ENCODE results near the gene MBD1. TPM values are rescaled to one million over a fixed set of nuclear protein-coding genes. Genes with fewer than 3 reads are reported as not detected.
"Not testable (repeated sequence)": the region's sequence is repeated elsewhere in the genome, so short reads cannot be mapped to it uniquely, and the experiment has no call there.

MBD1 gene
- total RNA-seq, 1 donor from 2014 or later: 53.4 TPM

DNA sequence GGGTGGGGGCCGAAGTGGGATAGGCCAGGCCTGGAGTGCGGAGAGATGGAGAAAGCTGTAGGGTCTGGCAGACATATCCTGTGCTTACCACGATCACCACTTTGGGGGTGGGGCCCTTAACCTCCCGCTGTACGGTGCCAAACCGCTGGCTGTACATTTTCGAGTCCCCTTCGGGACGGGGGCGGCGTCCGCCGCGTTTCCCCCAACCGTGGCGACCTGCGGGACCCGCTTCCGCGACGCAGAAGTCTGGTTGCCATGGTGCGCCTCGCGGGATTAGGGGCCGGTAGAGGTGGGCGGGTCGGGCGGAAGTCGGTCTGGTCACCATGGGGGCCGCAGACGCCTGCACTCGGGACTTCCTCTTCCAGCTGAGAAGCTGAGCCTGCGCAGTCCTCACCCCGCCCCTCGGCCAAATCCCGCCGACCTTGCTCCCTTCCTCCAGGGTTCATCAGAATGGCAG, 15.0 kb downstream of the MBD1 start, which contains the start of gene CFAP53:
TSS of gene CFAP53 (minus strand) at position 248 of the 457 bp plus-strand sequence. CDS start at position 157, 91 bp downstream.
- Histone ChIP-seq H3K4me1 (no peaks in the 10 kb centered on the region), H3K36me3 (peaks cover 5 to 7% of the 10 kb centered on the region in 2 donors), H3K27me3 (no peaks in the 10 kb centered on the region), H3K9me3 (no peaks in the 10 kb centered on the region), H3K27ac (no peak within 1 kb of the TSS), H3K4me3 (peak within 1 kb of the TSS; percentile 57 to 87)
- no peak for TF ChIP-seq CTCF (IDR thresholded peaks at IDR 0.05)
- peak; percentile 51 to 95 for DNase-seq (ENCODE audit: low spot score in 2 of 2)
- intact Hi-C loops (cut with DNase I): loop anchor here (1.0 to 5.0 kb wide), 3 partner anchors 15 to 454 kb away; partner anchors contain the start of genes ACAA2 and MBD1

- Histone ChIP-seq H3K9me3 (no peaks in the 10 kb centered on the region), H3K27me3 (no peaks in the 10 kb centered on the region), H3K4me3 (no peak overlapping the region), H3K36me3 (no peaks in the 10 kb centered on the region), H3K27ac (no peak overlapping the region), H3K4me1 (no peaks in the 10 kb centered on the region)
- intact Hi-C loops (cut with DNase I): no loop called here
- no peak for TF ChIP-seq CTCF (IDR thresholded peaks at IDR 0.05)
- DNase-seq (ENCODE audit: low spot score in 2 of 2): no peak
These were observed 18.3 kb downstream of the MBD1 start for GRCh38 chr18:50262977-50263376.

DNA sequence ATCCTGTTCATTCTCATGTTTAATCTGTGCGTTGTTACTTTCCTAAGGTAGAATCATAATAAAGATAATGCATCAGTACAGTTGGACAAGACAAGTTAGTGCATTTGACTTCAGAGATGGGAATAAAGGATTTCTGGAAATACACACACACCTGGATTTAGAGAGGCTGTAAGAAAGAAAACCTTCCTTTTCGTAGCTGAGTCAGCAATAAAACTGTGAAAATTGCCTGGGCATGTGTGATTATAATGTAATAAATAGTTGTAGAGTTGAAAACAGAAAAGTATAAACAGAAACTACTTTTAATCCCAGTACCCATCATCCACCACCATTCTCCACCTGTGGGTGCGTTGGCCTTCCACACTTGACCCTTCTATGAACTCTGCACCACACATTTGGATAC, 30.4 kb downstream of the MBD1 start:
- DNase-seq (ENCODE audit: low spot score in 2 of 2): no peak
- intact Hi-C loops (cut with DNase I): no loop called here
- H3K4me3 ChIP-seq: no peak overlapping the region
- H3K4me1 ChIP-seq: no peaks in the 10 kb centered on the region
- H3K9me3 ChIP-seq: no peaks in the 10 kb centered on the region
- no peaks in the 10 kb centered on the region for H3K36me3 ChIP-seq
- no peaks in the 10 kb centered on the region for H3K27me3 ChIP-seq
- no peak for TF ChIP-seq CTCF (IDR thresholded peaks at IDR 0.05)
- H3K27ac ChIP-seq: no peak overlapping the region

- Histone ChIP-seq H3K27me3 (no peaks in the 10 kb centered on the region), H3K9me3 (no peaks in the 10 kb centered on the region), H3K36me3 (no peaks in the 10 kb centered on the region), H3K27ac (no peak overlapping the region), H3K4me1 (no peaks in the 10 kb centered on the region), H3K4me3 (no peak overlapping the region)
- DNase-seq (ENCODE audit: low spot score in 2 of 2): no peak
- intact Hi-C loops (cut with DNase I): no loop called here
- TF ChIP-seq CTCF (IDR thresholded peaks at IDR 0.05): no peak
These were observed 31.7 kb downstream of the MBD1 start for GRCh38 chr18:50249576-50249975.

DNA sequence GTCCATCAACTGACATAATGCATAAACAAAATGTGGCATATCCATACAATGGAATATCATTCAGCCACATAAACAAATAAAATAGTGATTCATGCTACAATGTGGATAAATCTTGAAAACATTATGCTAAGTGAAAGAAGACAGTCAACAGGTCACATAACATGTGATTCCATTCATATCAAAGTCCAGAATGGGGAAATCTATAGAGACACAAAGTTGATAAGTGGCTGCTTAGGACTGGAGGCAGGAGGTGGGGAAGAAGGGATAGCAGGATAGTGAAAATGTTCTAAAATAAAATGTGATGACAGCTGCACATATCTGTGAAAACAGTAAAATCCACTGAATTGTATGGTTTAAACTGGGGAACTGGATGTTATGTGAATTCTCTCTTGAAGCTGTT, 33.8 kb downstream of the MBD1 start:
- intact Hi-C loops (cut with DNase I): no loop called here
- Histone ChIP-seq H3K4me3 (no peak overlapping the region), H3K27ac (no peak overlapping the region), H3K4me1 (no peaks in the 10 kb centered on the region), H3K9me3 (no peaks in the 10 kb centered on the region), H3K27me3 (no peaks in the 10 kb centered on the region), H3K36me3 (no peaks in the 10 kb centered on the region)
- DNase-seq (ENCODE audit: low spot score in 2 of 2): no peak
- no peak for TF ChIP-seq CTCF (IDR thresholded peaks at IDR 0.05)

DNA sequence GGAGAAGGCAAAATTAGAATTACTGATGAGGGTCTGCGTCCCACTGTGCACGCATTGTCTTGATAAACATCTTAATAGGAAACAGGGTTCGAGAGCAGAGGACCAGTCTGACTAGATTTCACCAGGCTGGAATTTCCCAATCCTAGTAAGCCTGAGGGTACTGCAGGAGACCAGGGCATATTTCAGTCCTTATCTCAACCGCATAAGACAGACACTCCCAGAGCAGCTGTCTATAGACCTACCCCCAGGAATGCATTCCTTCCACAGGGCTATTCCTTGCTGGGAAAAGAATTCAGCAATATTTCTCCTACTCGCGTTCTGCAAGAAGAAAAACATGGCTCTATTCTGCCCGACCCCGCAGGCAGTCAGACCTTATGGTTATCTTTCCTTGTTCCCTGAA, 39.6 kb downstream of the MBD1 start:
- H3K27ac ChIP-seq; H3K36me3 ChIP-seq; intact Hi-C loops (cut with DNase I); H3K27me3 ChIP-seq; DNase-seq (ENCODE audit: low spot score in 2 of 2); H3K4me1 ChIP-seq; H3K9me3 ChIP-seq; H3K4me3 ChIP-seq: not testable (repeated sequence)
